GM12878 (cell line): ENCODE results near the gene SLC9C2. TPM values are rescaled to one million over a fixed set of nuclear protein-coding genes. Genes with fewer than 3 reads are reported as not detected.

Source experiments
- ATAC-seq: fragments of 200-7000 bp; cut with Tn5 transposase; 3 replicates; pipeline ENCODE4 v1.9.1; 2020; ENCODE audit warnings: mild to moderate bottlenecking, moderate library complexity
- BruUV-seq: library from RNA; stranded (reverse); fragments of 400-500 nt; replicated peaks from 2 replicates; lab custom pipeline; 2021; lab: Mats Ljungman, UMichigan
- CTCF ChIA-PET: fragments of 300-600 bp; sonication (Branson Sonifier 250); formaldehyde crosslinking; extraction: SDS; loops from one replicate; lab custom pipeline; 2021; ENCODE audit warnings: inconsistent platforms; lab: Yijun Ruan, JAX
- POLR2A ChIA-PET: fragments of 350-600 bp; formaldehyde crosslinking; extraction: SDS; loops from one replicate; lab custom pipeline; 2021; ENCODE audit warnings: inconsistent platforms; lab: Charles Lee
- RAD21 ChIA-PET: fragments of 300-600 bp; sonication (Branson Sonifier 250); formaldehyde crosslinking; loops from one replicate; lab custom pipeline; 2023; ENCODE audit warnings: antibody characterized with exemption; ENCODE audit not compliant: unreplicated experiment; lab: Charles Lee
- SMC1A ChIA-PET: fragments of 300-600 bp; sonication (Branson Sonifier 250); formaldehyde crosslinking; loops from one replicate; lab custom pipeline; 2023; ENCODE audit not compliant: unreplicated experiment, uncharacterized antibody; lab: Charles Lee
- DNase-seq: peaks from one replicate; pipeline ENCODE4 v3.0.0-alpha.2; 2011; ENCODE audit warnings: low read depth, low spot score
- FAIRE-seq: peaks from 3 replicates; lab custom pipeline; 2011; peaks lifted over from hg19 to GRCh38; lab: Jason Lieb, UNC
- H2AFZ ChIP-seq: 2 replicates; pipeline ENCODE4 v1.6.0; 2011; ENCODE audit warnings: low read depth, low read length, control low read depth; ENCODE audit not compliant: control insufficient read depth
- H3K27ac ChIP-seq: 2 replicates; pipeline ENCODE4 v1.5.1; 2011; ENCODE audit warnings: control low read depth; ENCODE audit not compliant: control insufficient read depth, insufficient read depth
- H3K27me3 ChIP-seq, 2 experiments: replicated peaks in 1 of 2; 2 replicates each; pipeline versions ENCODE4 v1.6.0 to v1.6.1; 2011; ENCODE audit warnings: low read length in 1 of 2; ENCODE audit not compliant: control insufficient read depth in 2 of 2, insufficient read depth in 2 of 2
- H3K36me3 ChIP-seq, 2 experiments: 2 replicates each; pipeline ENCODE4 v1.5.1; 2011; ENCODE audit warnings: low read length in 1 of 2; ENCODE audit not compliant: control insufficient read depth in 2 of 2, insufficient read depth in 2 of 2
- H3K4me1 ChIP-seq: 2 replicates; pipeline ENCODE4 v1.6.1; 2011; ENCODE audit warnings: mild to moderate bottlenecking, low read length, moderate library complexity, mixed read lengths; ENCODE audit not compliant: control insufficient read depth, insufficient read depth
- H3K4me2 ChIP-seq: 2 replicates; pipeline ENCODE4 v1.6.0; 2011; ENCODE audit warnings: control low read depth; ENCODE audit not compliant: control insufficient read depth, insufficient read depth
- H3K4me3 ChIP-seq: fragments of 200-600 bp; sonication (generic); 2 replicates; pipeline ENCODE4 v1.5.1; 2016
- H3K79me2 ChIP-seq: 2 replicates; pipeline ENCODE4 v1.6.0; 2011; ENCODE audit warnings: low read length; ENCODE audit not compliant: control insufficient read depth, insufficient read depth
- H3K9ac ChIP-seq: 2 replicates; pipeline ENCODE4 v1.8.0; 2011; ENCODE audit warnings: low read length, control low read depth, mixed read lengths; ENCODE audit not compliant: control insufficient read depth, insufficient read depth
- H3K9me3 ChIP-seq: replicated peaks from 3 replicates; pipeline ENCODE4 v1.5.1; 2011; ENCODE audit warnings: mild to moderate bottlenecking, low read length; ENCODE audit not compliant: control insufficient read depth, insufficient read depth
- H4K20me1 ChIP-seq: 2 replicates; pipeline ENCODE4 v1.6.0; 2011; ENCODE audit not compliant: control insufficient read depth, insufficient read depth
- BCLAF1 ChIP-seq: fragments of 450-650 bp; IDR thresholded peaks from 2 replicates; pipeline ENCODE4 v1.6.1; 2017; ENCODE audit warnings: antibody characterized with exemption, mild to moderate bottlenecking, moderate library complexity
- EZH2 ChIP-seq: IDR thresholded peaks from 2 replicates; pipeline ENCODE4 v1.6.1; 2012; ENCODE audit warnings: low read depth, mild to moderate bottlenecking, control low read depth, inconsistent platforms, low read length, borderline replicate concordance; ENCODE audit not compliant: control insufficient read depth
- HDAC2 ChIP-seq: fragments of 200-600 bp; sonication (generic); IDR thresholded peaks from 2 replicates; pipeline ENCODE4 v1.6.1; 2017
- IKZF1 ChIP-seq: fragments of 450-650 bp; conservative IDR thresholded peaks from 2 replicates; pipeline ENCODE4 v1.6.1; 2017; ENCODE audit warnings: antibody characterized with exemption, mild to moderate bottlenecking
- LARP7 ChIP-seq: fragments of 450-650 bp; IDR thresholded peaks from 2 replicates; pipeline ENCODE4 v1.6.1; 2017; ENCODE audit warnings: mild to moderate bottlenecking
- MEF2A ChIP-seq: IDR thresholded peaks from 2 replicates; pipeline ENCODE4 v1.6.1; 2011; ENCODE audit warnings: low read depth, mild to moderate bottlenecking, low read length, moderate library complexity; ENCODE audit not compliant: insufficient read depth
- NFYB ChIP-seq: IDR thresholded peaks from 2 replicates; pipeline ENCODE4 v1.6.1; 2011; ENCODE audit warnings: low read depth, mild to moderate bottlenecking, low read length, improper control_type of control experiment, moderate library complexity; ENCODE audit not compliant: insufficient read depth
- RAD51 ChIP-seq: fragments of 450-650 bp; IDR thresholded peaks from 2 replicates; pipeline ENCODE4 v1.6.1; 2016; ENCODE audit warnings: moderate library complexity, mild to moderate bottlenecking, inconsistent platforms
- RUNX3 ChIP-seq: IDR thresholded peaks from 2 replicates; pipeline ENCODE4 v1.6.1; 2012; ENCODE audit warnings: low read length, inconsistent platforms
- TARDBP ChIP-seq: IDR thresholded peaks from 2 replicates; pipeline ENCODE4 v1.6.1; 2016; ENCODE audit warnings: borderline replicate concordance
- USF2 ChIP-seq: IDR thresholded peaks from 2 replicates; pipeline ENCODE4 v1.6.1; 2011; ENCODE audit warnings: low read depth, low read length, improper control_type of control experiment, borderline replicate concordance
- WGBS: methylation state at CpG from one replicate; pipeline ENCODE4 v1.1.6; 2016; ENCODE audit warnings: low lambda C conversion rate; ENCODE audit not compliant: insufficient replicate concordance, insufficient coverage; ENCODE audit errors: missing lambda C conversion rate; 5-methylcytosine and 5-hydroxymethylcytosine counted together
- in situ Hi-C: fragments of 300-500 bp; cut with MboI; formaldehyde crosslinking; loops from 9 replicates; pipeline ENCODE4 v1.14.3; 2018; ENCODE audit warnings: mixed read lengths
- intact Hi-C: fragments of 100-400 bp; cut with micrococcal nuclease; formaldehyde crosslinking; loops from one replicate; pipeline ENCODE4 v1.14.2; 2022; ENCODE audit not compliant: unreplicated experiment
- polyA plus RNA-seq, 11 experiments: library from polyadenylated mRNA; depleted of rRNA in 4 of 11; unstranded in 6 of 11; stranded (reverse) in 5 of 11; fragments of >200 nt; fragmentation: Nextera tagmentation in 4 of 11; fragmentation: Illumina TruSeq in 1 of 11; extraction: Ambion mirVana in 4 of 11; extraction: Trizol in 1 of 11; gene quantifications; 1 replicate in 1 of 11; 2 replicates in 10 of 11; pipeline versions ENCODE4 v1.2.1 to v1.2.3, GENCODE V29; 2011 to 2016; ENCODE audit warnings: inconsistent platforms in 2 of 11, missing spikeins in 2 of 11, low read depth in 1 of 11
- total RNA-seq, 4 experiments: library from RNA; depleted of rRNA in 3 of 4; stranded (reverse); fragments of >200 nt in 3 of 4; fragmentation: Illumina TruSeq in 1 of 4; extraction: Trizol in 1 of 4; gene quantifications; 2 replicates each; pipeline versions ENCODE4 v1.2.1 to v1.2.3, GENCODE V29; 2013 to 2021

Gene SLC9C2
- total and polyA plus RNA-seq, 10 of the 15 experiments (the other 5 are each of a cell fraction or from before 2014, with no cell fraction given), result not detected

DNA sequence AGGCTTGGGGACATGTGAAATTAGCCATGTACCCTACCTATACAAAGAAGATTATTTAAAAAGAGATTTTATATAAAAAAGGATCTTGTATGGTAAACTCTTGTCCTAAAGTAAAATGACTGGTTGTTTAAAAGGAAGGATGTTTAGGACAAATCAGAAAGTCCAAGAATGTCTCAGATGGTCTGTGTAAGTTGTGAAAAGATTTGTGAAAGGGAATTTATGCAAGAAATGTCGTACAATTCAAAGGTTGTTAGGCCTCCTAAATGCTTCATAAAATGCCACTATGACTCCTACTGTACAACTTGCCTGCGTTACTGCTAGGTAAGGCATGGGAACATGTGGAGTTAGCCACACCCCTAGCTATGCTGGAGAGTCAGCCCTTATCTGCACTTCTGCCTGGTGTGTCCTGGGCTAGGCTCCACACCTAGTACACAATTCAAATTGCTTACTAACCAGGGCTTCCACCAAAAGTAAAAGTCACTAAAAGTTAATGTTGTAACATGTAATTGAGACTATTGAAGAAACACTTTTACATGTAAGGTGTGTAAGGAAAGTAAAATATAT is 106.0 kb downstream of the SLC9C2 start:
- Histone ChIP-seq H3K27ac (no peak overlapping the region), H3K9me3 (no peaks in the 10 kb centered on the region; the same call in 2 of the 3 replicates), H3K4me1 (no peaks in the 10 kb centered on the region), H3K9ac (no peak overlapping the region), H3K27me3 (no peaks in the 10 kb centered on the region), H2AFZ (no peak overlapping the region), H4K20me1 (no peaks in the 10 kb centered on the region), H3K36me3 (no peaks in the 10 kb centered on the region), H3K4me3 (no peak overlapping the region), H3K4me2 (no peak overlapping the region), H3K79me2 (no peaks in the 10 kb centered on the region)
- FAIRE-seq (no peak), DNase-seq (no peak), ATAC-seq (no peak)
- no TSS peak for BruUV-seq
- ChIA-PET RAD21 (no interaction called here), CTCF (interaction anchor here (1.0 kb wide), 1 partner anchor 9 kb away, joined by 3 read pairs; no protein-coding TSS in a partner anchor), SMC1A (no interaction called here), POLR2A (interaction anchor here (0.6 kb wide), 1 partner anchor 64 kb away, joined by 3 read pairs; no protein-coding TSS in a partner anchor)
- in situ Hi-C loops (no loop called here), intact Hi-C loops (no loop called here)
- WGBS, result 24% methylated on average over 2 of the region's 2 CpGs
- no peak for TF ChIP-seq RAD51

- RAD21 ChIA-PET, result no interaction called here
- Histone ChIP-seq H3K79me2 (no peaks in the 10 kb centered on the region), H3K4me3 (no peak overlapping the region), H3K27me3 (no peaks in the 10 kb centered on the region)
- ATAC-seq, result no peak
- no TSS peak for BruUV-seq
- 75% methylated on average over 8 of the region's 8 CpGs for WGBS
- TF ChIP-seq RAD51, result no peak
- TF ChIP-seq USF2, result no peak
- no peak for TF ChIP-seq TARDBP
- no peak for TF ChIP-seq IKZF1
- no peak for TF ChIP-seq RUNX3
- TF ChIP-seq LARP7, result no peak
- no peak for TF ChIP-seq BCLAF1
- TF ChIP-seq EZH2, result no peak
- TF ChIP-seq HDAC2, result no peak
- no peak for TF ChIP-seq NFYB
- TF ChIP-seq MEF2A, result no peak
- TF ChIP-seq, all 136 proteins: peak for 0
- Histone ChIP-seq H3K36me3 (no peaks in the 10 kb centered on the region), H3K4me2 (no peak overlapping the region), H3K9ac (no peak overlapping the region), H4K20me1 (no peaks in the 10 kb centered on the region), H2AFZ (no peak overlapping the region), H3K9me3 (no peaks in the 10 kb centered on the region; the same call in 2 of the 3 replicates), H3K4me1 (no peaks in the 10 kb centered on the region), H3K27ac (no peak overlapping the region)
- in situ Hi-C loops (no loop called here), intact Hi-C loops (no loop called here)
- CTCF ChIA-PET, result interaction anchor here (1.0 kb wide), 1 partner anchor 10 kb away, joined by 3 read pairs; no protein-coding TSS in a partner anchor
- DNase-seq, result no peak
- no peak for FAIRE-seq
- POLR2A ChIA-PET, result no interaction called here
- SMC1A ChIA-PET, result no interaction called here
Observed at GRCh38 chr1:173495609-173496267, 107.1 kb downstream of the SLC9C2 start.
